Adrenal gland (tissue), 12 donors: Measurements from ENCODE around the gene AMHR2. TPM values are rescaled to one million over a fixed set of nuclear protein-coding genes. Genes with fewer than 3 reads are reported as not detected.

Experiments
- DNase-seq, 7 donors: peaks; one replicate each; pipeline ENCODE4 v3.0.0-alpha.2; 2019 to 2020
- H3K27ac ChIP-seq, 5 donors: fragments of 200-600 bp; sonication (generic) in 4 of 5; 1 replicate in 3 of 5; 2 replicates in 2 of 5; pipeline versions ENCODE4 v1.5.1 to v1.8.0; 2016 to 2020; ENCODE audit warnings: mild to moderate bottlenecking in 1 of 5
- H3K27me3 ChIP-seq: fragments of 200-600 bp; 2 replicates; pipeline ENCODE4 v1.8.0; 2021
- H3K36me3 ChIP-seq, 2 donors: fragments of 200-600 bp; replicated peaks in 1 of 2; 1 replicate in 1 of 2; 2 replicates in 1 of 2; pipeline versions ENCODE4 v1.5.1 to v1.8.0; 2018 to 2022
- H3K4me1 ChIP-seq, 2 donors: fragments of 200-600 bp; replicated peaks in 1 of 2; 1 replicate in 1 of 2; 2 replicates in 1 of 2; pipeline versions ENCODE4 v1.5.1 to v1.8.0; 2018 to 2021
- H3K4me3 ChIP-seq, 4 donors: fragments of 200-600 bp; sonication (generic) in 3 of 4; one replicate each; pipeline ENCODE4 v1.5.1; 2016 to 2018
- H3K9me3 ChIP-seq, 3 donors: fragments of 200-600 bp; sonication (generic) in 1 of 3; replicated peaks in 1 of 3; 1 replicate in 2 of 3; 2 replicates in 1 of 3; pipeline versions ENCODE4 v1.5.1 to v1.8.0; 2016 to 2021
- CTCF ChIP-seq, 6 experiments: fragments of 450-650 bp in 4 of 6; fragments of 200-600 bp in 2 of 6; sonication (generic) in 1 of 6; IDR thresholded peaks; 1 replicate in 5 of 6; 2 replicates in 1 of 6; pipeline versions ENCODE4 v1.5.1 to v1.8.0; 2016 to 2021; ENCODE audit warnings: antibody characterized with exemption in 6 of 6, mild to moderate bottlenecking in 2 of 6, moderate library complexity in 1 of 6
- POLR2A ChIP-seq, 2 donors: fragments of 450-650 bp; IDR thresholded peaks; one replicate each; pipeline ENCODE4 v1.6.1; 2017; ENCODE audit warnings: antibody characterized with exemption in 2 of 2, mild to moderate bottlenecking in 2 of 2, moderate library complexity in 1 of 2
- WGBS, 4 donors: extraction: QIAGEN DNeasy Blood & Tissue Kit in 2 of 4; methylation state at CpG; one replicate each; pipeline versions ENCODE4 v1.1.5 to v1.1.7; 2013 to 2017; 5-methylcytosine and 5-hydroxymethylcytosine counted together
- intact Hi-C, 2 donors: fragments of 100-400 bp; cut with DNase I; formaldehyde crosslinking; loops; one replicate each; pipeline versions ENCODE4 v1.14.1 to v1.15.0; 2022 to 2023
- polyA plus RNA-seq, 3 donors: library from polyadenylated mRNA; stranded (reverse); fragments of 200-250 nt in 2 of 3; fragments of 350-450 nt in 1 of 3; fragmentation: Illumina TruSeq in 1 of 3; extraction: RNeasy Lipid Tissue Mini Kit (QIAGEN cat#74804) in 1 of 3; gene quantifications; one replicate each; pipeline ENCODE4 v1.2.3, GENCODE V29; 2013 to 2014
- total RNA-seq, 9 donors: library from RNA; depleted of rRNA in 4 of 9; stranded (reverse); fragments of >200 nt in 4 of 9; fragments of 120-200 nt in 1 of 9; fragmentation: NEBNext Ultra II Directional in 1 of 9; extraction: Animal tissue kit (Norgen Biotek cat#: 25700) in 1 of 9; gene quantifications; one replicate each; pipeline versions ENCODE4 v1.1.0 to v1.2.4, GENCODE V29; 2013 to 2023
- donor health status: healthy with polysubstance abuse.
- donor health status: Bipolar disorder and iron deficiency.
- donor health status: DM: yes; HTN: yes; CAD: no.
- donor health status: DM: no; HTN: no; CAD: no.
- donor health status: DM: no; HTN: no; CAD: no.
- donor health status: DM: yes; HTN: yes; CAD: no.

The AMHR2 gene
- total and polyA plus RNA-seq, 12 donors = 19.8 to 106 (median 68.3) TPM

GRCh38 chr12:53467880-53468279, 44.2 kb downstream of the AMHR2 start:
- H3K4me1 ChIP-seq = peaks cover 9 to 33% of the 10 kb centered on the region in 2 donors
- H3K36me3 ChIP-seq = peaks cover 0 to 100% of the 10 kb centered on the region in 2 donors
- H3K27me3 ChIP-seq = no peaks in the 10 kb centered on the region
- 61 to 79% (median 72%) methylated on average over 2 of the region's 2 CpGs for WGBS, 4 donors
- intact Hi-C loops = no loop called here
- no peaks in the 10 kb centered on the region for H3K9me3 ChIP-seq
- no peak overlapping the region for H3K4me3 ChIP-seq
- peak overlapping the region in 1 of 5 donors; percentile 35 for H3K27ac ChIP-seq
- no peak for DNase-seq
- TF ChIP-seq POLR2A (IDR thresholded peaks at IDR 0.05) = no peak
- no peak for TF ChIP-seq CTCF (IDR thresholded peaks at IDR 0.05)

DNA sequence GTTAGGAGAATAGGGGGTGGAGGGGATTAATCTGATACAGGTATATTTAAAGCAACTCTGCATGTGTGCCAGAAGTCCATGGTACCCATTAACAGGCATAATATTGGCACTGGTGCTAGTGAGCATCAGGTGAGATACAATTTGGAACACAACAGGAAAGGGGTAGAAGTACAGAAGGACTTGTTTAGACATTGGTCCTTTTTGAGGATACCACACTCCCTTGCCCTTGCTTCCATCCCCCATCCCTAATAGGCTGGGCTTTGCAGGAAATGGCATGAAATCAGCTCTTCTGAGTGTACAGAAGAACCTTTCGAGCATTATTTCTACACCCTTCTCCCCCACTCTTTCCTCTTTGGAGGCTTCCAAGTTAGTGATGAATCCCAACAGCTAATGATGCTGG, 44.6 kb downstream of the AMHR2 start:
- DNase-seq = no peak
- Histone ChIP-seq H3K4me1 (peaks cover 13 to 33% of the 10 kb centered on the region in 2 donors), H3K36me3 (peaks cover 0 to 100% of the 10 kb centered on the region in 2 donors), H3K27me3 (no peaks in the 10 kb centered on the region), H3K4me3 (no peak overlapping the region), H3K27ac (peak overlapping the region in 1 of 5 donors; percentile 35), H3K9me3 (no peaks in the 10 kb centered on the region)
- TF ChIP-seq POLR2A (IDR thresholded peaks at IDR 0.05) (no peak), CTCF (IDR thresholded peaks at IDR 0.05) (no peak)
- intact Hi-C loops = no loop called here
- 47 to 69% (median 64%) methylated on average over 1 of the region's 1 CpG for WGBS, 4 donors

GRCh38 chr12:53472056-53472582, 48.5 kb downstream of the AMHR2 start:
- intact Hi-C loops = no loop called here
- H3K27ac ChIP-seq = peak overlapping the region in 1 of 5 donors; percentile 1
- H3K4me3 ChIP-seq = no peak overlapping the region
- H3K4me1 ChIP-seq = peaks cover 14 to 51% of the 10 kb centered on the region in 2 donors
- 78 to 100% (median 83%) methylated on average over 1 of the region's 1 CpG for WGBS, 4 donors
- H3K27me3 ChIP-seq = no peaks in the 10 kb centered on the region
- no peaks in the 10 kb centered on the region for H3K9me3 ChIP-seq
- TF ChIP-seq CTCF (IDR thresholded peaks at IDR 0.05) = no peak
- no peak for TF ChIP-seq POLR2A (IDR thresholded peaks at IDR 0.05)
- H3K36me3 ChIP-seq = peaks cover 0 to 100% of the 10 kb centered on the region in 2 donors
- no peak for DNase-seq

DNA sequence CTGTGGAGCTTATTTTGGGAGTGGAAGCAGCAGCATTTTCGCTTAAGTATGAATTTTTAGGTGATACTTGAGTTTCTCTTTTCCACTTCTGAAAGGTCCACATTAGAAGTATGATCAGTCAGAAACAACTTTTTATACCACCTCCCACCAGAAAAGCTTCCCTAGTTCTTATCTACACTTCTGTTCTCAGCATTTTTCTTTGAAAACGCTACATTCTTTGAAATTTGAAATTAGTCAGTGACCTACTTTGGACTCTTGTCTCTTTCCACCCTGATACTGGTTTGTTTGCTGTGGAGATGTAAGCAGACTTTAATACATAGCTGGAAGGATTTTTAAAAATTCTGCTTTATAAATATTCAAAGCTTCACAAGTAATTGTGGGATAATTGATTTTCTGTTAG, 50.4 kb downstream of the AMHR2 start:
- Histone ChIP-seq H3K4me3 (no peak overlapping the region), H3K27ac (peak overlapping the region in 3 of 5 donors; percentile 28 to 49 (median 31)), H3K9me3 (no peaks in the 10 kb centered on the region), H3K4me1 (peaks cover 14 to 66% of the 10 kb centered on the region in 2 donors), H3K36me3 (peaks cover 0 to 100% of the 10 kb centered on the region in 2 donors), H3K27me3 (no peaks in the 10 kb centered on the region)
- 46 to 55% (median 50%) methylated on average over 2 of the region's 2 CpGs for WGBS, 4 donors
- DNase-seq = no peak
- intact Hi-C loops = no loop called here
- no peak for TF ChIP-seq POLR2A (IDR thresholded peaks at IDR 0.05)
- TF ChIP-seq CTCF (IDR thresholded peaks at IDR 0.05) = no peak
